ENCODE measurements around the gene MAP3K13. TPM values are rescaled to one million over a fixed set of nuclear protein-coding genes. Genes with fewer than 3 reads are reported as not detected.

MAP3K13 gene
- total and polyA plus RNA-seq, 10 of the 15 experiments (the other 5 are each of a cell fraction or from before 2014, with no cell fraction given): 10.5 to 70.8 (median 26.8) TPM

- TF ChIP-seq, protein P1, sequence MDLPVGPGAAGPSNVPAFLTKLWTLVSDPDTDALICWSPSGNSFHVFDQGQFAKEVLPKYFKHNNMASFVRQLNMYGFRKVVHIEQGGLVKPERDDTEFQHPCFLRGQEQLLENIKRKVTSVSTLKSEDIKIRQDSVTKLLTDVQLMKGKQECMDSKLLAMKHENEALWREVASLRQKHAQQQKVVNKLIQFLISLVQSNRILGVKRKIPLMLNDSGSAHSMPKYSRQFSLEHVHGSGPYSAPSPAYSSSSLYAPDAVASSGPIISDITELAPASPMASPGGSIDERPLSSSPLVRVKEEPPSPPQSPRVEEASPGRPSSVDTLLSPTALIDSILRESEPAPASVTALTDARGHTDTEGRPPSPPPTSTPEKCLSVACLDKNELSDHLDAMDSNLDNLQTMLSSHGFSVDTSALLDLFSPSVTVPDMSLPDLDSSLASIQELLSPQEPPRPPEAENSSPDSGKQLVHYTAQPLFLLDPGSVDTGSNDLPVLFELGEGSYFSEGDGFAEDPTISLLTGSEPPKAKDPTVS (IDR thresholded peaks at IDR 0.05; ENCODE audit: low read depth, low read length): no peak
- no peak for TF ChIP-seq ELK1 (IDR thresholded peaks at IDR 0.05; ENCODE audit: low read depth, low read length)
- no peak for TF ChIP-seq MEF2B (IDR thresholded peaks at IDR 0.05; ENCODE audit: partially characterized antibody, poor library complexity, severe bottlenecking)
- TF ChIP-seq HDGF (IDR thresholded peaks at IDR 0.05): no peak
- no peak for TF ChIP-seq RELA (IDR thresholded peaks at IDR 0.05; ENCODE audit: borderline replicate concordance, partially characterized antibody)
- TF ChIP-seq, protein P2, sequence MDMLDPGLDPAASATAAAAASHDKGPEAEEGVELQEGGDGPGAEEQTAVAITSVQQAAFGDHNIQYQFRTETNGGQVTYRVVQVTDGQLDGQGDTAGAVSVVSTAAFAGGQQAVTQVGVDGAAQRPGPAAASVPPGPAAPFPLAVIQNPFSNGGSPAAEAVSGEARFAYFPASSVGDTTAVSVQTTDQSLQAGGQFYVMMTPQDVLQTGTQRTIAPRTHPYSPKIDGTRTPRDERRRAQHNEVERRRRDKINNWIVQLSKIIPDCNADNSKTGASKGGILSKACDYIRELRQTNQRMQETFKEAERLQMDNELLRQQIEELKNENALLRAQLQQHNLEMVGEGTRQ (IDR thresholded peaks at IDR 0.05; ENCODE audit: borderline replicate concordance, low read depth, low read length): no peak
- TF ChIP-seq ZNF622 (IDR thresholded peaks at IDR 0.05): no peak
- no peak for TF ChIP-seq FOS (IDR thresholded peaks at IDR 0.05; ENCODE audit: borderline replicate concordance, extremely low read depth, insufficient read length)
- no peak for TF ChIP-seq MXI1 (IDR thresholded peaks at IDR 0.05; ENCODE audit: low read depth, low read length)
Measured at GRCh38 chr3:185411133-185411532, 48.2 kb downstream of the MAP3K13 start (continued).

DNA sequence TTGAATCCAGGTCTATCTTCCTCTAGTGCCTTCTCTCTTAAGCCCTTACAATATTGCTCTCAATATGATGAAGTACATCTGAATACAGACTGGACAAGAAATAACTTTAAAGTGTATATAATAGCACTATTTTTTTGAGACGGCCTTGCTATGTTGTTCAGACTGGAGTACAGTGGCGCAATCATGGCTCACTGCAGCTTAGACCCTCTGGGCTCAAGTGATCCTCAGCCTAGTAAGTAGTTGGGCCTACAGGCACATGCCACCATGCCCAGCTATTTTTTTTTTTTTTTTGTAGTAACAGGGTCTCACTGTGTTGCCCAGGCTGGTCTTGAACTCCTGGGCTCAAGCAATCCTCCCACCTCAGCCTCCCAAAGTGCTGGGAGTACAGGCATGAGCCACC lies 53.6 kb downstream of the MAP3K13 start:
- no peaks in the 10 kb centered on the region for H3K27me3 ChIP-seq (replicated peaks in 1 of 2; ENCODE audit: control insufficient read depth in 2 of 2, insufficient read depth in 2 of 2, low read length in 1 of 2)
- no peak overlapping the region for H3K4me2 ChIP-seq (ENCODE audit: control insufficient read depth, insufficient read depth)
- no peak overlapping the region for H2AFZ ChIP-seq (ENCODE audit: control insufficient read depth, low read depth, low read length)
- no peak overlapping the region for H3K4me3 ChIP-seq
- H3K4me1 ChIP-seq (ENCODE audit: control insufficient read depth, insufficient read depth, low read length): peaks cover 17% of the 10 kb centered on the region
- H3K27ac ChIP-seq (ENCODE audit: control insufficient read depth, insufficient read depth): no peak overlapping the region
- no peak overlapping the region for H3K9ac ChIP-seq (ENCODE audit: control insufficient read depth, insufficient read depth, low read length)
- H3K79me2 ChIP-seq (ENCODE audit: control insufficient read depth, insufficient read depth, low read length): no peaks in the 10 kb centered on the region
- no peaks in the 10 kb centered on the region for H3K9me3 ChIP-seq (replicated peaks; ENCODE audit: control insufficient read depth, insufficient read depth, low read length)
- in situ Hi-C loops (cut with MboI) (no loop called here), intact Hi-C loops (cut with micrococcal nuclease; ENCODE audit: unreplicated experiment) (no loop called here)
- TF ChIP-seq ZNF217 (IDR thresholded peaks at IDR 0.05) (no peak), STAT3 (IDR thresholded peaks at IDR 0.05; ENCODE audit: low read depth, low read length) (no peak), EZH2 (IDR thresholded peaks at IDR 0.05; ENCODE audit: borderline replicate concordance, control insufficient read depth, low read depth, low read length) (no peak), MEF2A (IDR thresholded peaks at IDR 0.05; ENCODE audit: insufficient read depth, low read depth, low read length) (no peak), ZNF207 (IDR thresholded peaks at IDR 0.05; ENCODE audit: borderline replicate concordance) (no peak), CBFB (IDR thresholded peaks at IDR 0.05; ENCODE audit: low read depth) (no peak)
- TF ChIP-seq, protein P3, sequence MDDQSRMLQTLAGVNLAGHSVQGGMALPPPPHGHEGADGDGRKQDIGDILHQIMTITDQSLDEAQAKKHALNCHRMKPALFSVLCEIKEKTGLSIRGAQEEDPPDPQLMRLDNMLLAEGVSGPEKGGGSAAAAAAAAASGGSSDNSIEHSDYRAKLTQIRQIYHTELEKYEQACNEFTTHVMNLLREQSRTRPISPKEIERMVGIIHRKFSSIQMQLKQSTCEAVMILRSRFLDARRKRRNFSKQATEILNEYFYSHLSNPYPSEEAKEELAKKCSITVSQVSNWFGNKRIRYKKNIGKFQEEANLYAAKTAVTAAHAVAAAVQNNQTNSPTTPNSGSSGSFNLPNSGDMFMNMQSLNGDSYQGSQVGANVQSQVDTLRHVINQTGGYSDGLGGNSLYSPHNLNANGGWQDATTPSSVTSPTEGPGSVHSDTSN (IDR thresholded peaks at IDR 0.05; ENCODE audit: insufficient replicate concordance, low read depth, low read length): no peak
- ChIA-PET POLR2A (no interaction called here), RAD21 (ENCODE audit: unreplicated experiment) (no interaction called here), SMC1A (ENCODE audit: uncharacterized antibody, unreplicated experiment) (interaction anchor here (2.0 kb wide), 1 partner anchor 8 kb away, joined by 8 read pairs; no protein-coding TSS in a partner anchor), CTCF (no interaction called here)
- H3K36me3 ChIP-seq (ENCODE audit: control insufficient read depth in 2 of 2, insufficient read depth in 2 of 2, low read length in 1 of 2): no peaks in the 10 kb centered on the region
- DNase-seq (ENCODE audit: low read depth, low spot score) (no peak), ATAC-seq (no peak), FAIRE-seq (no peak)
- BruUV-seq (replicated peaks): no TSS peak
- H4K20me1 ChIP-seq (ENCODE audit: control insufficient read depth, insufficient read depth): no peaks in the 10 kb centered on the region
- WGBS (ENCODE audit: insufficient coverage, insufficient replicate concordance, low lambda C conversion rate, missing lambda C conversion rate): 68% methylated on average over 2 of the region's 2 CpGs

Data from GM12878 (cell line).